ENCODE results near the gene HOXC6.

- TF ChIP-seq CREM (CRISPR knock-in tag; IDR thresholded peaks at IDR 0.05), result no peak
- TF ChIP-seq CTCF (IDR thresholded peaks at IDR 0.05), result no peak
Observed at GRCh38 chr12:54032086-54032619, 3.9 kb downstream of the HOXC6 start.

Data from WTC11 (cell line).